ENCODE results near the gene CLSTN2.
A peak's percentile ranks its signal among the peaks of the same experiment; 100 is the strongest.

CLSTN2 gene

GRCh38 chr3:140447136-140447535, 512.2 kb downstream of the CLSTN2 start:
- DNase-seq (ENCODE audit: low read depth, low spot score) = no peak

GRCh38 chr3:140448001-140448400, 513.0 kb downstream of the CLSTN2 start:
- DNase-seq (ENCODE audit: low read depth, low spot score) = no peak

GRCh38 chr3:140449413-140450256, 514.6 kb downstream of the CLSTN2 start:
- no peak for DNase-seq (ENCODE audit: low read depth, low spot score)

GRCh38 chr3:140453750-140454149, 518.8 kb downstream of the CLSTN2 start:
- no peak for DNase-seq (ENCODE audit: low read depth, low spot score)

GRCh38 chr3:140455521-140456214, 520.7 kb downstream of the CLSTN2 start:
- no peak for DNase-seq (ENCODE audit: low read depth, low spot score)

- DNase-seq (ENCODE audit: low read depth, low spot score) = no peak
Measured at GRCh38 chr3:140456974-140457373, 522.0 kb downstream of the CLSTN2 start.

GRCh38 chr3:140459462-140459861, 524.5 kb downstream of the CLSTN2 start:
- DNase-seq (ENCODE audit: low read depth, low spot score) = no peak

GRCh38 chr3:140461250-140461649, 526.3 kb downstream of the CLSTN2 start:
- no peak for DNase-seq (ENCODE audit: low read depth, low spot score)

GRCh38 chr3:140463355-140463754, 528.4 kb downstream of the CLSTN2 start:
- no peak for DNase-seq (ENCODE audit: low read depth, low spot score)

GRCh38 chr3:140465988-140466387, 531.0 kb downstream of the CLSTN2 start:
- DNase-seq (ENCODE audit: low read depth, low spot score) = no peak

- DNase-seq (ENCODE audit: low read depth, low spot score) = no peak
Measured at GRCh38 chr3:140466535-140466934, 531.5 kb downstream of the CLSTN2 start.

- DNase-seq (ENCODE audit: low read depth, low spot score) = peak; percentile 72
Measured at GRCh38 chr3:140467104-140467577, 532.2 kb downstream of the CLSTN2 start.

- peak; percentile 32 for DNase-seq (ENCODE audit: low read depth, low spot score)
Measured at GRCh38 chr3:140467796-140468315, 532.9 kb downstream of the CLSTN2 start.

- no peak for DNase-seq (ENCODE audit: low read depth, low spot score)
Measured at GRCh38 chr3:140468407-140468806, 533.4 kb downstream of the CLSTN2 start.

- no peak for DNase-seq (ENCODE audit: low read depth, low spot score)
Measured at GRCh38 chr3:140469491-140469890, 534.5 kb downstream of the CLSTN2 start.

GRCh38 chr3:140470211-140470610, 535.2 kb downstream of the CLSTN2 start:
- no peak for DNase-seq (ENCODE audit: low read depth, low spot score)

GRCh38 chr3:140470962-140471361, 536.0 kb downstream of the CLSTN2 start:
- peak; percentile 29 for DNase-seq (ENCODE audit: low read depth, low spot score)

- peak; percentile 6 for DNase-seq (ENCODE audit: low read depth, low spot score)
Measured at GRCh38 chr3:140472306-140473020, 537.5 kb downstream of the CLSTN2 start.

- DNase-seq (ENCODE audit: low read depth, low spot score) = no peak
Measured at GRCh38 chr3:140487566-140487965, 552.6 kb downstream of the CLSTN2 start.

GRCh38 chr3:140493271-140493670, 558.3 kb downstream of the CLSTN2 start:
- DNase-seq (ENCODE audit: low read depth, low spot score) = no peak

- no peak for DNase-seq (ENCODE audit: low read depth, low spot score)
Measured at GRCh38 chr3:140494970-140495369, 560.0 kb downstream of the CLSTN2 start.

- no peak for DNase-seq (ENCODE audit: low read depth, low spot score)
Measured at GRCh38 chr3:140497331-140497730, 562.3 kb downstream of the CLSTN2 start.
